ENCODE data around the gene CTNNA1. TPM values are rescaled to one million over a fixed set of nuclear protein-coding genes. Genes with fewer than 3 reads are reported as not detected.

CTNNA1 gene
- polyA plus RNA-seq, 1 of the 3 experiments (the other 2 are of a cell fraction): 130 TPM

GRCh38 chr5:138778234-138778633 lies 25.0 kb downstream of the CTNNA1 start:
- Histone ChIP-seq H3K36me3 (replicated peaks in 1 of 2; ENCODE audit: control insufficient read depth in 1 of 2, insufficient read depth in 2 of 2, low read length in 1 of 2) (peaks cover 13 to 45% of the 10 kb centered on the region in 2 experiments), H3K4me2 (no peak overlapping the region), H3K27me3 (ENCODE audit: insufficient read depth) (no peaks in the 10 kb centered on the region), H3F3A (replicated peaks; ENCODE audit: insufficient read depth) (peaks cover 8% of the 10 kb centered on the region), H3K9ac (no peak overlapping the region), H2AFZ (ENCODE audit: low read depth) (no peak overlapping the region), H3K4me1 (ENCODE audit: control insufficient read depth in 1 of 2, insufficient read depth in 2 of 2, low read depth in 1 of 2, low read length in 1 of 2) (no peaks in the 10 kb centered on the region), H4K20me1 (ENCODE audit: insufficient read depth) (peaks cover 70% of the 10 kb centered on the region), H3K9me3 (no peaks in the 10 kb centered on the region), H3K4me3 (ENCODE audit: low read depth in 2 of 2, low read length in 1 of 2) (no peak overlapping the region), H3K79me2 (ENCODE audit: insufficient read depth) (peaks cover 86% of the 10 kb centered on the region), H3K9me2 (no peaks in the 10 kb centered on the region), H3K27ac (ENCODE audit: low read depth in 2 of 2, low read length in 1 of 2) (no peak overlapping the region)
- POLR2A ChIA-PET: interaction anchor here (0.6 kb wide), 1 partner anchor 371 kb away, joined by 6 read pairs; no protein-coding TSS in a partner anchor
- TF ChIP-seq MXI1 (IDR thresholded peaks at IDR 0.05; ENCODE audit: low read depth, low read length) (no peak), RXRA (IDR thresholded peaks at IDR 0.05; ENCODE audit: borderline replicate concordance, low read depth) (no peak), TEAD4 (IDR thresholded peaks at IDR 0.05; ENCODE audit: borderline replicate concordance, insufficient read depth) (no peak), EP300 (IDR thresholded peaks at IDR 0.05; ENCODE audit: borderline replicate concordance in 1 of 2, low read depth in 1 of 2, low read length in 1 of 2) (no peak)
- TF ChIP-seq, protein P1, sequence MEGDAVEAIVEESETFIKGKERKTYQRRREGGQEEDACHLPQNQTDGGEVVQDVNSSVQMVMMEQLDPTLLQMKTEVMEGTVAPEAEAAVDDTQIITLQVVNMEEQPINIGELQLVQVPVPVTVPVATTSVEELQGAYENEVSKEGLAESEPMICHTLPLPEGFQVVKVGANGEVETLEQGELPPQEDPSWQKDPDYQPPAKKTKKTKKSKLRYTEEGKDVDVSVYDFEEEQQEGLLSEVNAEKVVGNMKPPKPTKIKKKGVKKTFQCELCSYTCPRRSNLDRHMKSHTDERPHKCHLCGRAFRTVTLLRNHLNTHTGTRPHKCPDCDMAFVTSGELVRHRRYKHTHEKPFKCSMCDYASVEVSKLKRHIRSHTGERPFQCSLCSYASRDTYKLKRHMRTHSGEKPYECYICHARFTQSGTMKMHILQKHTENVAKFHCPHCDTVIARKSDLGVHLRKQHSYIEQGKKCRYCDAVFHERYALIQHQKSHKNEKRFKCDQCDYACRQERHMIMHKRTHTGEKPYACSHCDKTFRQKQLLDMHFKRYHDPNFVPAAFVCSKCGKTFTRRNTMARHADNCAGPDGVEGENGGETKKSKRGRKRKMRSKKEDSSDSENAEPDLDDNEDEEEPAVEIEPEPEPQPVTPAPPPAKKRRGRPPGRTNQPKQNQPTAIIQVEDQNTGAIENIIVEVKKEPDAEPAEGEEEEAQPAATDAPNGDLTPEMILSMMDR (IDR thresholded peaks at IDR 0.05): no peak
- TF ChIP-seq, protein P2, sequence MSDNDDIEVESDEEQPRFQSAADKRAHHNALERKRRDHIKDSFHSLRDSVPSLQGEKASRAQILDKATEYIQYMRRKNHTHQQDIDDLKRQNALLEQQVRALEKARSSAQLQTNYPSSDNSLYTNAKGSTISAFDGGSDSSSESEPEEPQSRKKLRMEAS (IDR thresholded peaks at IDR 0.05; ENCODE audit: low read depth): no peak
- WGBS (ENCODE audit: low lambda C conversion rate): 97% methylated on average over 11 of the region's 11 CpGs
- DNase-seq: no peak
- CTCF ChIA-PET: interaction anchor here (0.7 kb wide), 1 partner anchor 12 kb away, joined by 3 read pairs; no protein-coding TSS in a partner anchor

GRCh38 chr5:138783976-138784375 lies 30.8 kb downstream of the CTNNA1 start:
- CTCF ChIA-PET: no interaction called here
- H4K20me1 ChIP-seq (ENCODE audit: insufficient read depth): peaks cover 73% of the 10 kb centered on the region

More at GRCh38 chr5:138783976-138784375, 30.8 kb downstream of the CTNNA1 start:
- no peak overlapping the region for H3K27ac ChIP-seq (ENCODE audit: low read depth in 2 of 2, low read length in 1 of 2)
- H3K36me3 ChIP-seq (replicated peaks in 1 of 2; ENCODE audit: control insufficient read depth in 1 of 2, insufficient read depth in 2 of 2, low read length in 1 of 2): peaks cover 27 to 54% of the 10 kb centered on the region in 2 experiments
- H3K79me2 ChIP-seq (ENCODE audit: insufficient read depth): peaks cover 97% of the 10 kb centered on the region
- no peak overlapping the region for H3K4me3 ChIP-seq (ENCODE audit: low read depth in 2 of 2, low read length in 1 of 2)
- whole genome bisulfite sequencing (ENCODE audit: low lambda C conversion rate): 91% methylated on average over 7 of the region's 7 CpGs
- POLR2A ChIA-PET: no interaction called here
- no peaks in the 10 kb centered on the region for H3K9me2 ChIP-seq
- no peaks in the 10 kb centered on the region for H3F3A ChIP-seq (replicated peaks; ENCODE audit: insufficient read depth)
- no peak overlapping the region for H3K4me2 ChIP-seq
- H3K27me3 ChIP-seq (ENCODE audit: insufficient read depth): no peaks in the 10 kb centered on the region
- no peaks in the 10 kb centered on the region for H3K9me3 ChIP-seq
- TF ChIP-seq EP300 (IDR thresholded peaks at IDR 0.05; ENCODE audit: borderline replicate concordance in 1 of 2, low read depth in 1 of 2, low read length in 1 of 2) (no peak), FOSL2 (IDR thresholded peaks at IDR 0.05; ENCODE audit: borderline replicate concordance, low read depth) (no peak), JUND (IDR thresholded peaks at IDR 0.05) (no peak), NFIC (IDR thresholded peaks at IDR 0.05; ENCODE audit: borderline replicate concordance) (no peak), SIN3A (IDR thresholded peaks at IDR 0.05; ENCODE audit: borderline replicate concordance, low read depth, low read length) (no peak), TEAD4 (IDR thresholded peaks at IDR 0.05; ENCODE audit: borderline replicate concordance, insufficient read depth) (no peak), CHD2 (IDR thresholded peaks at IDR 0.05; ENCODE audit: low read length, partially characterized antibody) (no peak), PBX3 (IDR thresholded peaks at IDR 0.05) (no peak), IRF3 (IDR thresholded peaks at IDR 0.05; ENCODE audit: low read depth, low read length) (no peak), MEF2A (IDR thresholded peaks at IDR 0.05; ENCODE audit: borderline replicate concordance, low read depth) (no peak), FOXM1 (IDR thresholded peaks at IDR 0.05; ENCODE audit: low read depth) (no peak), FOXJ3 (CRISPR knock-in tag; IDR thresholded peaks at IDR 0.05) (no peak), TCF12 (IDR thresholded peaks at IDR 0.05) (no peak)
- TF ChIP-seq, protein P3, sequence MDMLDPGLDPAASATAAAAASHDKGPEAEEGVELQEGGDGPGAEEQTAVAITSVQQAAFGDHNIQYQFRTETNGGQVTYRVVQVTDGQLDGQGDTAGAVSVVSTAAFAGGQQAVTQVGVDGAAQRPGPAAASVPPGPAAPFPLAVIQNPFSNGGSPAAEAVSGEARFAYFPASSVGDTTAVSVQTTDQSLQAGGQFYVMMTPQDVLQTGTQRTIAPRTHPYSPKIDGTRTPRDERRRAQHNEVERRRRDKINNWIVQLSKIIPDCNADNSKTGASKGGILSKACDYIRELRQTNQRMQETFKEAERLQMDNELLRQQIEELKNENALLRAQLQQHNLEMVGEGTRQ (IDR thresholded peaks at IDR 0.05; ENCODE audit: borderline replicate concordance, low read depth, low read length): no peak
- TF ChIP-seq, protein P4, sequence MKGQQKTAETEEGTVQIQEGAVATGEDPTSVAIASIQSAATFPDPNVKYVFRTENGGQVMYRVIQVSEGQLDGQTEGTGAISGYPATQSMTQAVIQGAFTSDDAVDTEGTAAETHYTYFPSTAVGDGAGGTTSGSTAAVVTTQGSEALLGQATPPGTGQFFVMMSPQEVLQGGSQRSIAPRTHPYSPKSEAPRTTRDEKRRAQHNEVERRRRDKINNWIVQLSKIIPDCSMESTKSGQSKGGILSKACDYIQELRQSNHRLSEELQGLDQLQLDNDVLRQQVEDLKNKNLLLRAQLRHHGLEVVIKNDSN (IDR thresholded peaks at IDR 0.05; ENCODE audit: borderline replicate concordance, low read depth): no peak
- H3K9ac ChIP-seq: no peak overlapping the region
- no peak for DNase-seq
- H3K4me1 ChIP-seq (ENCODE audit: control insufficient read depth in 1 of 2, insufficient read depth in 2 of 2, low read depth in 1 of 2, low read length in 1 of 2): 0 out of 4 replicates have a peak, but pooled peaks cover 0 to 2% of the 10 kb centered on the region in 2 experiments
- no peak overlapping the region for H2AFZ ChIP-seq (ENCODE audit: low read depth)

Measured in SK-N-SH (cell line).